SK-N-SH treated with all-trans-retinoic acid at 6 μM for 48 hours (cell line): ENCODE measurements around the gene FJX1.

Source experiments
- ATAC-seq: fragments of 200-7000 bp; cut with Tn5 transposase; 3 replicates; pipeline ENCODE4 v1.9.1; 2020; ENCODE audit warnings: mild to moderate bottlenecking, moderate library complexity
- ARNTL ChIP-seq: fragments of 450-650 bp; formaldehyde crosslinking; IDR thresholded peaks from 2 replicates; pipeline ENCODE4 v1.5.0; 2020; ENCODE audit warnings: low read depth, mild to moderate bottlenecking, moderate library complexity, borderline replicate concordance
- BACH2 ChIP-seq: fragments of 250-450 bp; sonication (Bioruptor Pico); IDR thresholded peaks from 2 replicates; pipeline ENCODE4 v1.9.0; 2021; ENCODE audit warnings: mild to moderate bottlenecking, borderline replicate concordance
- CSDC2 ChIP-seq: fragments of 250-450 bp; sonication (Bioruptor Pico); IDR thresholded peaks from 2 replicates; pipeline ENCODE4 v1.5.0; 2020; ENCODE audit warnings: mild to moderate bottlenecking, moderate library complexity
- CSRNP3 ChIP-seq: fragments of 250-450 bp; sonication (Bioruptor Pico); IDR thresholded peaks from 2 replicates; pipeline ENCODE4 v1.5.1; 2021; ENCODE audit warnings: mild to moderate bottlenecking, moderate library complexity
- ESRRG ChIP-seq: fragments of 250-450 bp; sonication (Bioruptor Pico); IDR thresholded peaks from 2 replicates; pipeline ENCODE4 v1.6.1; 2021; ENCODE audit warnings: mild to moderate bottlenecking
- GLIS3 ChIP-seq: fragments of 250-450 bp; sonication (Bioruptor Pico); IDR thresholded peaks from 2 replicates; pipeline ENCODE4 v1.5.0; 2020; ENCODE audit warnings: mild to moderate bottlenecking, moderate library complexity
- ISL1 ChIP-seq: fragments of 250-450 bp; sonication (Bioruptor Pico); IDR thresholded peaks from 2 replicates; pipeline ENCODE4 v2.1.2; 2022; ENCODE audit warnings: mild to moderate bottlenecking, moderate library complexity
- OSR1 ChIP-seq: fragments of 250-450 bp; sonication (Bioruptor Pico); IDR thresholded peaks from 2 replicates; pipeline ENCODE4 v1.8.0; 2022; ENCODE audit warnings: moderate library complexity, mild to moderate bottlenecking, inconsistent platforms
- PATZ1 ChIP-seq: fragments of 250-450 bp; sonication (Bioruptor Pico); IDR thresholded peaks from 2 replicates; pipeline ENCODE4 v1.8.0; 2020; ENCODE audit warnings: mild to moderate bottlenecking, moderate library complexity, borderline replicate concordance
- PPARA ChIP-seq: fragments of 250-450 bp; sonication (Bioruptor Pico); IDR thresholded peaks from 2 replicates; pipeline ENCODE4 v1.5.0; 2020; ENCODE audit warnings: mild to moderate bottlenecking, borderline replicate concordance
- RARB ChIP-seq: fragments of 250-450 bp; sonication (Bioruptor Pico); IDR thresholded peaks from 2 replicates; pipeline ENCODE4 v1.8.0; 2021; ENCODE audit warnings: mild to moderate bottlenecking, moderate library complexity
- SNAI2 ChIP-seq: fragments of 250-450 bp; sonication (Bioruptor Pico); IDR thresholded peaks from 2 replicates; pipeline ENCODE4 v1.5.0; 2020; ENCODE audit warnings: mild to moderate bottlenecking, moderate library complexity
- TCF4 ChIP-seq: fragments of 250-450 bp; sonication (Bioruptor Pico); IDR thresholded peaks from 2 replicates; pipeline ENCODE4 v1.8.0; 2021; ENCODE audit warnings: mild to moderate bottlenecking, moderate library complexity, borderline replicate concordance
- TOX ChIP-seq: fragments of 250-450 bp; sonication (Bioruptor Pico); IDR thresholded peaks from 2 replicates; pipeline ENCODE4 v1.8.0; 2021; ENCODE audit warnings: mild to moderate bottlenecking, moderate library complexity, borderline replicate concordance
- TSHZ2 ChIP-seq: fragments of 250-450 bp; sonication (Bioruptor Pico); IDR thresholded peaks from 2 replicates; pipeline ENCODE4 v1.5.0; 2020; ENCODE audit warnings: mild to moderate bottlenecking, moderate library complexity
- ZC3H10 ChIP-seq: fragments of 250-450 bp; sonication (Bioruptor Pico); IDR thresholded peaks from 2 replicates; pipeline ENCODE4 v1.5.1; 2021; ENCODE audit warnings: mild to moderate bottlenecking, moderate library complexity
- ZFP3 ChIP-seq: fragments of 250-450 bp; sonication (Bioruptor Pico); IDR thresholded peaks from 2 replicates; pipeline ENCODE4 v1.5.0; 2020; ENCODE audit warnings: mild to moderate bottlenecking, moderate library complexity
- ZFP30 ChIP-seq: fragments of 450-650 bp; formaldehyde crosslinking; IDR thresholded peaks from 2 replicates; pipeline ENCODE4 v1.5.0; 2022; ENCODE audit warnings: mild to moderate bottlenecking, moderate library complexity
- ZNF565 ChIP-seq: fragments of 450-650 bp; formaldehyde crosslinking; conservative IDR thresholded peaks from 2 replicates; pipeline ENCODE4 v1.5.0; 2020; ENCODE audit warnings: low read depth, mild to moderate bottlenecking, moderate library complexity
- ZNF70 ChIP-seq: fragments of 450-650 bp; formaldehyde crosslinking; IDR thresholded peaks from 2 replicates; pipeline ENCODE4 v1.5.0; 2020; ENCODE audit warnings: mild to moderate bottlenecking, moderate library complexity
- ZNF8 ChIP-seq: fragments of 450-650 bp; formaldehyde crosslinking; IDR thresholded peaks from 2 replicates; pipeline ENCODE4 v1.5.0; 2020; ENCODE audit warnings: mild to moderate bottlenecking, moderate library complexity
- TF ChIP-seq, protein P1 (sequence below): fragments of 250-450 bp; sonication (Bioruptor Pico); IDR thresholded peaks from 2 replicates; pipeline ENCODE4 v1.5.1; 2020; ENCODE audit warnings: low read depth, mild to moderate bottlenecking, moderate library complexity

FJX1 gene

GRCh38 chr11:35583843-35584242 is 34.4 kb upstream of the FJX1 start:
- no peak for ATAC-seq
- TF ChIP-seq ZC3H10 (CRISPR knock-in tag) (no peak), ESRRG (CRISPR knock-in tag) (no peak), ZFP30 (CRISPR knock-in tag) (no peak), ZNF8 (CRISPR knock-in tag) (no peak), ZNF70 (no peak), OSR1 (CRISPR knock-in tag) (no peak), RARB (CRISPR knock-in tag) (no peak), SNAI2 (no peak), ARNTL (CRISPR knock-in tag) (no peak), BACH2 (CRISPR knock-in tag) (no peak), ZFP3 (CRISPR knock-in tag) (no peak), ZNF565 (CRISPR knock-in tag) (no peak), PATZ1 (CRISPR knock-in tag) (no peak), TSHZ2 (CRISPR knock-in tag) (no peak), GLIS3 (no peak), ISL1 (no peak), CSDC2 (CRISPR knock-in tag) (no peak)

- 0 out of 3 replicates have a peak, but pooled peaks have one; percentile 12 for ATAC-seq
- TF ChIP-seq PPARA (CRISPR knock-in tag) = no peak
- no peak for TF ChIP-seq ZNF565 (CRISPR knock-in tag)
- TF ChIP-seq TSHZ2 (CRISPR knock-in tag) = no peak
- no peak for TF ChIP-seq CSRNP3 (CRISPR knock-in tag)
- no peak for TF ChIP-seq ZFP3 (CRISPR knock-in tag)
- TF ChIP-seq ZNF8 (CRISPR knock-in tag) = no peak
- no peak for TF ChIP-seq SNAI2
- TF ChIP-seq OSR1 (CRISPR knock-in tag) = no peak
- no peak for TF ChIP-seq GLIS3
- TF ChIP-seq PATZ1 (CRISPR knock-in tag) = no peak
- no peak for TF ChIP-seq TOX (CRISPR knock-in tag)
- TF ChIP-seq BACH2 (CRISPR knock-in tag) = no peak
- no peak for TF ChIP-seq TCF4 (CRISPR knock-in tag)
- no peak for TF ChIP-seq ARNTL (CRISPR knock-in tag)
- TF ChIP-seq ZNF70 = no peak
- TF ChIP-seq, protein P1, sequence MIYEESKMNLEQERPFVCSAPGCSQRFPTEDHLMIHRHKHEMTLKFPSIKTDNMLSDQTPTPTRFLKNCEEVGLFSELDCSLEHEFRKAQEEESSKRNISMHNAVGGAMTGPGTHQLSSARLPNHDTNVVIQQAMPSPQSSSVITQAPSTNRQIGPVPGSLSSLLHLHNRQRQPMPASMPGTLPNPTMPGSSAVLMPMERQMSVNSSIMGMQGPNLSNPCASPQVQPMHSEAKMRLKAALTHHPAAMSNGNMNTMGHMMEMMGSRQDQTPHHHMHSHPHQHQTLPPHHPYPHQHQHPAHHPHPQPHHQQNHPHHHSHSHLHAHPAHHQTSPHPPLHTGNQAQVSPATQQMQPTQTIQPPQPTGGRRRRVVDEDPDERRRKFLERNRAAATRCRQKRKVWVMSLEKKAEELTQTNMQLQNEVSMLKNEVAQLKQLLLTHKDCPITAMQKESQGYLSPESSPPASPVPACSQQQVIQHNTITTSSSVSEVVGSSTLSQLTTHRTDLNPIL (CRISPR knock-in tag) = no peak
- TF ChIP-seq ZFP30 (CRISPR knock-in tag) = no peak
- TF ChIP-seq CSDC2 (CRISPR knock-in tag) = no peak
- TF ChIP-seq RARB (CRISPR knock-in tag) = no peak
Observed at GRCh38 chr11:35584321-35584720, 33.9 kb upstream of the FJX1 start.
